GM18520 (cell line): ENCODE results near the gene MRPS23.
"Not testable (repeated sequence)": the region's sequence is repeated elsewhere in the genome, so short reads cannot be mapped to it uniquely, and the experiment has no call there.

Source experiments
- ATAC-seq: cut with Tn5 transposase; IDR thresholded peaks from one replicate; pipeline ENCODE4 v1.9.1; 2021; ENCODE audit not compliant: unreplicated experiment

Gene MRPS23

DNA sequence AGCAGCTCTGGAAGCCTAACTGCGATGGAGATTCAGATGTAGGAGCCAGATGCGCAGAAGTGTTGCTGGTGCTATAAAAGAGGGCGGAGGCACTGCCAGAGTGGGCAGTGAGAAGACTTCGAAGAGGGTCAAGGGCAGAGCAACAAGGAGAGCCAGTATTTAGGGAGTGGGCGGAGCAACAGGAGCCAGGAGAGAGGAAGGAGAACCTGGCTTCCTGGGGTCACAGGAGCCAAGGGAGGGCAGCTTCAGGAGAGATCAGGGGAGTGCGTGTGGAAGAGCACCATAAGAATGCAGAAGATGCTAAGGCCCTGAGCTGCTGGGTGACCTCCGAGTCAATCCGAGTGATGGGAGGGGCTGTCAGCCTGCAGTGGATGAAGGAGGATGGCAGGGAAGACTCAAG lies 14.4 kb upstream of the MRPS23 start:
- ATAC-seq, result no peak

- ATAC-seq, result no peak
Observed at GRCh38 chr17:57862694-57863667, 13.1 kb upstream of the MRPS23 start.

- no peak for ATAC-seq
Observed at GRCh38 chr17:57861790-57862693, 12.2 kb upstream of the MRPS23 start.

DNA sequence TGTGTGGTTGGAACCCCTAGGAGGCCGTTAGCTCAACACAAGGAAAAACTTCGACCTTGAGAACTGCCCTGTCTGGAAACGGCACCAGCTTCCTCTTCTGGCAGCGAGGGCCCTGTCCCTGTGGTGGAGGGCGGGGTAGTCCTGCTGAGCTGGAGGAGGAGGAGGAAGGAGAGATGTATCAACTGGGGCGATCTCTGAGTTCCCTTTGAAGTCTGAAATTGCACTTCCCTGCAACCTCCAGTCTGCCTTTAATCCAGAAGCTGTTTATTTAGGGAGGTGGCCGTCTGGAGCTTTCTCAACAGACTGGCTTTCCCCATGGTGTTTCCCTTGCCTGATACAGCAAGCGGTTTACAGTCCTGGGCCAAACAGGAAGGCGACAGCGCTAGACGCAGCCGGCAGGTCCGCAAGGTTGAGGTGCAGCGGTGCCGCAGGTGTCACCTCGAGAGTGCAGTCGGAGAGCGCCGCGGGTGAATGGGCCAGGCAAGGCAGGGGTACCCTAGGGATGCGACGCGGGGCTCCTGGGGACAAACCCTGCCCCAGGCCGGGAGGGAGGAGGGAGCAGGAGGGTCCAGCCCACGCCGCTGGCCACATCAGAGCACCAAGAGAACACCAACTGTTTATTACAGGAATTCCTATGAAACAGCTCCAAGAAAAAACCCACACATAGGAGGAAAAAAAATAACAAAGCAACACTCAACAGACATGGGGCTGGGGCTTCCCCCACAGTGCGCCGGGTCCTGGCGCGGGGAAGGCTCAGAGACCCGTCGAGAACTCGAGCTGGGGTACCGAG lies 11.4 kb upstream of the MRPS23 start:
- ATAC-seq, result no peak

GRCh38 chr17:57860414-57860999 lies 10.7 kb upstream of the MRPS23 start:
- ATAC-seq, result no peak

- no peak for ATAC-seq
Observed at GRCh38 chr17:57859601-57860413, 10.0 kb upstream of the MRPS23 start.

DNA sequence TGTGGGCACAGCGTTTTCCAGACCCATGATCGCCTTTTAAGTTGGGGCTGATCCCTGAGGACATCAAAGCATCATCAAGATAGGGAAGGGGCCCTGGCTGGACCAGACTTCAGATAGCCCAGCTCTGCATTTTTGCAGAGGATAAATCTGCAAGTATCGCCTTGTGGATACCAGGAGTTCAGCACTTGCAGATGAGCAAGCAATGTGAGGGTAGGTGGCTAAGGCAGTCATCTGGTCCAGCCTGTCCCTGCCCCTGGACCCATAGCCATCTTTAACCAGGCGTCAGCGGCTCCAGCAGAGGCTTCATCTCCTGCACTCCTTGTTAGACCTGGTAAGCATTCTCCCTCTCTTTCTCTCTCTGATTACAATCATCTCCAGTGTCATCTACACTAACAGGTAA lies 9.0 kb upstream of the MRPS23 start:
- ATAC-seq, result no peak

DNA sequence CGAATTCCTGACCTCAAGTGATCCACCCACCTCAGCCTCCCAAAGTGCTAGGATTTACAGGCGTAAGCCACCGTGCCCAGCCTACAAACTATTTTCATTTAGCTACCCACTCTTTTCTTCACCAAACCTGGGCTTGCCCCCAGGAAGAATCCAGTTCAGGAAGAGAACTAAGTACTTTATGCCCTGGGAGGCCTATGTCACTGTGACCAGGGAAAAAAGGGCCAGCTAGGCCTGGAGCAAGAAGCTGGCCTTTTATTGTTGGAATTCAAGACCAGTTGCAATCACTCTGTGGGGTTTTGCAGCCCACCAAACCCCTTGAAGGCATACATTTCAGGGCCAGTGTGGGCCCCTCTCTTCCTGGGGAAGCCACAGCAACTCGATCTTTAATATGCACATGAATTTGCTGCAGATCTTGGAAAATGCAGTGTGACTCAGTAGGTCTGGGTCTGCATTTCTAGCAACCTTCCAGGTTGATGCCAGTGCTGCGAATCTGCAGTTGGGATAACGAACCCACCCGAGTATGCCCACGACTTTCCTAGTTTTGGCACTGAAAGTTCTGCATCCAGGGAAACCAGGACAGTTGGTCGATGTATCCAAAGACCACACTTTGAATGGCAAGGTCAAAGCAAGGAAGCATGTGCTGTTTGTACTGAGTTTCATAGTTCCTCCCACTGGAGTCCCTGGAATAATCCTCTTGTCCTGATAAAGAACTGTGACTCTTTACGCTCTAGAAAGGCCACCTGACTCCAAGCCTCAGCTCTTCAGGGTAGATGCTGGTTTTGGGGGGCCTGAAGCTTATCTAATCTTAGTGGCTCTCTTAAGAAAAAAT lies 7.2 kb upstream of the MRPS23 start:
- ATAC-seq, result no peak

DNA sequence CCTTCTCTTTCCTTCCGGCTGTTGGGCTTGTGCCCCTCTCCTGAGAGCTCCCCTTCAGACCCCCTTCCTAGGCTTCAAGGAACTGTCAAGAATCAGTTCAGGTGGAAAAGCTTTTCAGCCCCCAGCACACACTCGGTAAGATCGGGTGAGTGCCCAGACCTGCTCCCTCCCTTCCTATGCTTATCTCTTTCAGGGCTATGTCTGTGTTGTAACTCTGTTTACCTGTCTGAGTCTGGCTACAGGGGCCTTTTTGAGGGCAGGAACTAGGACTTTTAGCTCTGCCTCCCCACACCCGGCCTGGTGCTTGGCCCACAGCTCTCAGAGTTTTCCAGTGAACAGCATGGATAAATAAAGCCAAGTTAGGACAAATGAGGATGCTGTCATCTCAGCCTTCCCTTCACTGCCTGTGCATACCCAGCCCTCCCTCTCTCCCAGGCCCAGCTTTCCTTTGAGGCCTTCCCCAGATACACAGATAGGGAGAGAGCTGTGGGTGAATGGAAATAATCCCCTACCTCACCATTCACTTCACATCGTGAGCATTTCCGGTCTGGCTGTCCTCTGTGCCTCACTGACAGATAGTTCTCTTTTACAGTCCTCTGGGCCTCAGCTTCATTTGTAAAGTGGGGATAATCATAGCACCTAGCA lies 5.7 kb upstream of the MRPS23 start:
- ATAC-seq, result no peak

DNA sequence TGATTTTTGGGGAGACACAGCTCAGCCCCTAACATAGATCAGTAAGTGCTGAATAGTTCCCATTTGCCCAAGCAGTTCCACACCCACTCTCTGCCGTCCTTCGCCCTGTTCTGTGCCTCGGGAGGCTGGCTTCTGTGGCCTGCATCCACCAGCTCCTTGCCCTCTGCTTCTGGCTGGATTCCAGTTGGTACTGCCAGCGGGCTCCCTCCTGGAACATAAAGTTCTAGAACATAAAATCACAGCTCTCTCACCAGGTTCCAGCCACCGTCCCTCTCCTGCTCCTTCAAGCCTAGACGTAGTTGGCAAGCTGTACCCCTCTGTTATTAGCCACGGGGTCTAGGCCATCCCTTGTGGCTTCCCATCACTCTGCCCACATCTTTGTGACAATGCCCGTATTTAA lies 3.9 kb upstream of the MRPS23 start:
- no peak for ATAC-seq

DNA sequence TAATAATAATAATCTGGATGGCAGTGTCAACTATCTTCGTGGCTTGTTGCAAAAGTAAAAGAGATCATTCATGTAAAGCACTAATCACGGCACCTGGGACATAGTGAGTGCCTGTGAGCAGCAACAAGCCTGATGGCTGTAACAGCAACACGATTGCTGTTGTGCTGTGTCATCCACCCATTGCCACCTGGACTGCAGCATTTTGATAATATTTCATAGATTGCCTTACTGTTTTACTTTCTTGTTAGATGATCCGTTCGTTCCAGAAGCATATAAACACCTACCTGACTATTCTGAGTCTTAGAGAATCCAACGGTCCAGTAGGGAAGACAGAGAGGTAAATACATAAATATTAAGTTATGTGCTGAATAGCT lies 3.1 kb upstream of the MRPS23 start:
- no peak for ATAC-seq

DNA sequence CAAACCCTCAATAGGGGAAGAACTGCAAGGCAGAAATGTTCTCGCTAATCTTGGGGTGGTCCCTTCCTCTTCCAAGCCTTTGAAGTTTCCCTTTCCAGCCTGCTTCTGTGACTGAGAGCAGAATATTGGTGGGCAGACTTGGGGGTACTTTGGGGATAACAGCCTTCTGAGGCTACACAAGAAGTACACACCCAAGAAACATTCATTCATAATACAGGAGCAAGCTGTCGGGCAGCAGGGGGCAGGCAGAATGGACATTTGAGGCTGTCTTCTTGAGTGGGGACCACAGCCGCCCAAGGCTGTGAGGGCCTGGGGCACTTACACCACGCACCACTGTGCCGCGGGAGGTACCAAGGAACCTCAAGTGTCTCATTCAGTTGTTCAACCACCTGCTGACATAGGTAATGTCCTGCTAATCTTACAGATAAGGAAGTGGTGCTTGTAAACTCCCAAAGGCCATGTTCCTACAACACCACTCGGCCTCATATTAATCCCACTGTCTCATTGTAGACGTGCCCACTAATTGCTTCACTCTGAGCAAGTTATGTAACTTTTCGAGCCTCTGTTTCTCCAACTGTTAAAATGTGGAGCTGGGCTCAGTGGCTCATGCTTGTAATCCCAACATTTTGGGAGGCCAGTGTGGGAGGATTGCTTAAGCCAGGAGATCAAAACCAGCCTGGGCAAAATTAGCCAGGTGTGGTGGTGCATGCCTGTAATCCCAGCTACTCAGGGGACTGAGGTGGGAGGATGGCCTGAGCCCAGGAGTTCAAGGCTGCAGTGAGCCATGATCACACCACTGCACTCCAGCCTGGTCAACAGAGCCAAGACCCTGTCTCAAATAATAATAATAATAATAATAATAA lies 2.5 kb upstream of the MRPS23 start:
- ATAC-seq, result no peak

DNA sequence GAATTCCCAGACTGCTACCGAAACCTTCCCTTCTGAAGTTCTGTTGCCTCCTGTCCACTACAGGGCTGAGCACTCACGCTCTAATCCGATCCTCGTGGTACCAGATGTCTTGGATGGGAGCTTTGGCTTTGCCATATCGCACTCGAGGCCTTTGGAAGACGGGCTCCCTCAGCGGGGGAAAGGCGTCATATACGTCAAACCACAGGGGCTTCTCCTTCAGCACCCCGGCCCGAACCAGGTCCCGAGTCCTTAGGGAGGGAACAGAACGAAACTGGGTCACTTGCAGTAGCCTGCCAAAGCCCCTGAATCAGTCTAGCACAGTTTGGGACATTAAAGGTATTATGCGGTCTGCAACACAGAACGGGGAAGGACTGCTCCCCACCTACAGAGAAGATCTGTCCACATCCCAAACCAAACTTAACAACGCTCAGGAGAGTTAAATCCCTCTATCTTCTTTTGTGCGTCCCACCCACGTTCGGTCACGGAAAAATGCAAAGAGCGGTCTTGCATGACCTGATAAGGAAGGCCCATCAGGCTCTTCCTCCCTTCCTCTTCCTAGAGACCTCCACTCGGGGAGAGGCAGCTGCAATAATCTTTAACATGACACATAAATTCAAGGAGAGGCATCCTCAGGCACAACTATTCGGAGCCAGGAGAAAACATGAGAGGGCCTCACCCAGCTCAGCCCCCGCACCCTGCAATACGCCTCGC lies 526 bp downstream of the MRPS23 start:
- ATAC-seq, result no peak

- not testable (repeated sequence) for ATAC-seq
Observed at GRCh38 chr17:57846056-57846945, 3.5 kb downstream of the MRPS23 start.

DNA sequence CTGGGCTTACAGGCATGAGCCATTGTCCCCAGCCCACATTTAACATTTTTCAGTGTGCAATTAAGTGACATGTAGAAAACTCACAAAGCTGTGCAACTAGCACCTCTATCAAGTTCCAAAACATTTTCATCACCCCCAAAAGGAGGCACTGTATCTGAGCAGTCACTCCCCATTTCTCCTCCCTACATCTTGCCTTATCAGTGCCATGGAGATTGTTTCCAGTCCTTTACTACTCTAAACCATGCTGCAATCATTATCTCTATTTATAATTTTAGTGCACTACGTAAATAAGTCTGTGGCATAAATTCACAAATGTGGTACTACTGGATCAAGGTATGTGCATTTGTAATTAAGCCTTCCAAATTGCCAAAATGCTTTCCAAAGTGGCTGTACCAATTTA lies 7.6 kb downstream of the MRPS23 start:
- no peak for ATAC-seq

- ATAC-seq, result no peak
Observed at GRCh38 chr17:57839571-57839923, 10.3 kb downstream of the MRPS23 start.
